ENCODE results near the gene LGR5. TPM values are rescaled to one million over a fixed set of nuclear protein-coding genes. Genes with fewer than 3 reads are reported as not detected.

Gene LGR5
- total RNA-seq, 4 donors from 2014 or later = 0.19 to 2.4 TPM; not detected in 2

DNA sequence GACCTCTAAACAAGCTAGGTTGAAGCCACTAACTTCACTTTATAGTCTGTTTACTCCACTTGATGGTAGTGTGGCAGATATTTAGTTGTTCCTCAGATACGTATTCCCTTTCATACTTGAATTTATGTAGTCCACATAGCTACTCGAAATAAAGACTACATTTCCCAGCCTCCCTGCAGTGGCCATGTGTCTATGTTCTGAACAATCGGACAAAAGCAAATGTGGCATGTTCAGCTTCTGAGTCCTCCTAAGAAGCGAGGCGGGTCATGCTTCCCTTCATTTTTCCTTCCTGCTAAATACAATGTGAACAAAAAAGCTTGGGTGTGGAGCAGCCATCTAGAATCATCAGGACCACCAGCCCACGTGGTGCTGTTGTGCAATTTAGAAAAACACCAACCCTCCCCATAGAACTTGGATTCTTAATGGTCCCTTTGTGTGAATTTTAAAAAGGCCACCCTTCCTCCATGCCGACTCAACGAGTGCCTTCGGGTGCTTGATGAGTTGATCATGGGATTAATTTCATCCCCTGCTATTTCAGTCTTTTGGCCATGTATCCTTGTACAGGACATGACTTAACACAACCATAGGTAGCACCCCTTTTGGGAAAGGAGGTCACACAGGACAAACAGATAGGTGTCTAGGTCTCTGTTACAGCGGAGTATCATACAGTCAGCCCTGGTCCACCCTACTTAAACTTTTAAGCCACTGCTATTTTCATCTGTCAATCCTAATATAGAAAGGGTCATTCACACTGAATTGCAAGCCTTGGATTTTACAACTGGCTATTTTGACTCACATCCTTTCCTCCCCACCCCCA, 163.4 kb downstream of the LGR5 start:
- no peak for ATAC-seq (ENCODE audit: low FRiP score)
- DNase-seq (ENCODE audit: low spot score) = no peak
- TF ChIP-seq, protein P1, sequence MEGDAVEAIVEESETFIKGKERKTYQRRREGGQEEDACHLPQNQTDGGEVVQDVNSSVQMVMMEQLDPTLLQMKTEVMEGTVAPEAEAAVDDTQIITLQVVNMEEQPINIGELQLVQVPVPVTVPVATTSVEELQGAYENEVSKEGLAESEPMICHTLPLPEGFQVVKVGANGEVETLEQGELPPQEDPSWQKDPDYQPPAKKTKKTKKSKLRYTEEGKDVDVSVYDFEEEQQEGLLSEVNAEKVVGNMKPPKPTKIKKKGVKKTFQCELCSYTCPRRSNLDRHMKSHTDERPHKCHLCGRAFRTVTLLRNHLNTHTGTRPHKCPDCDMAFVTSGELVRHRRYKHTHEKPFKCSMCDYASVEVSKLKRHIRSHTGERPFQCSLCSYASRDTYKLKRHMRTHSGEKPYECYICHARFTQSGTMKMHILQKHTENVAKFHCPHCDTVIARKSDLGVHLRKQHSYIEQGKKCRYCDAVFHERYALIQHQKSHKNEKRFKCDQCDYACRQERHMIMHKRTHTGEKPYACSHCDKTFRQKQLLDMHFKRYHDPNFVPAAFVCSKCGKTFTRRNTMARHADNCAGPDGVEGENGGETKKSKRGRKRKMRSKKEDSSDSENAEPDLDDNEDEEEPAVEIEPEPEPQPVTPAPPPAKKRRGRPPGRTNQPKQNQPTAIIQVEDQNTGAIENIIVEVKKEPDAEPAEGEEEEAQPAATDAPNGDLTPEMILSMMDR (IDR thresholded peaks at IDR 0.05) = no peak

DNA sequence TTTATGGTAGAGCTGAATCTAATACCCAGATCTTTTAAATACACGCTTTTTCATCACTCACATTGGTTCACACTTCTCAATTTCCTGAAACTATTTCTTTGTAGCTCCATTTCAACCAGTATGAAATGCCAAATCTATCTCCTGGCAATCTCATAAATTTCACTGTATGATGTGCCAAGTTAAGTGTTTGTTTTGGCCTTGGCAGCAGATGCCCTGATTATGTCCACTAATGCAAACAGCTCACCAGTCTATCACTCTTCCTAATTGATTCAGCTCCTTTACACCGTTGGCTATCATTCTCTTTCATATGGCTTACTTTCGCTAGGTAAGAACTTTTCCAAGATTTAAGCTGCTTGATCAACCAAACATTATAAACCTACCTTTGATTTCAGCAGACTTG, 165.4 kb downstream of the LGR5 start:
- no peak for ATAC-seq (ENCODE audit: low FRiP score)
- TF ChIP-seq, protein P1 (IDR thresholded peaks at IDR 0.05) = no peak

DNA sequence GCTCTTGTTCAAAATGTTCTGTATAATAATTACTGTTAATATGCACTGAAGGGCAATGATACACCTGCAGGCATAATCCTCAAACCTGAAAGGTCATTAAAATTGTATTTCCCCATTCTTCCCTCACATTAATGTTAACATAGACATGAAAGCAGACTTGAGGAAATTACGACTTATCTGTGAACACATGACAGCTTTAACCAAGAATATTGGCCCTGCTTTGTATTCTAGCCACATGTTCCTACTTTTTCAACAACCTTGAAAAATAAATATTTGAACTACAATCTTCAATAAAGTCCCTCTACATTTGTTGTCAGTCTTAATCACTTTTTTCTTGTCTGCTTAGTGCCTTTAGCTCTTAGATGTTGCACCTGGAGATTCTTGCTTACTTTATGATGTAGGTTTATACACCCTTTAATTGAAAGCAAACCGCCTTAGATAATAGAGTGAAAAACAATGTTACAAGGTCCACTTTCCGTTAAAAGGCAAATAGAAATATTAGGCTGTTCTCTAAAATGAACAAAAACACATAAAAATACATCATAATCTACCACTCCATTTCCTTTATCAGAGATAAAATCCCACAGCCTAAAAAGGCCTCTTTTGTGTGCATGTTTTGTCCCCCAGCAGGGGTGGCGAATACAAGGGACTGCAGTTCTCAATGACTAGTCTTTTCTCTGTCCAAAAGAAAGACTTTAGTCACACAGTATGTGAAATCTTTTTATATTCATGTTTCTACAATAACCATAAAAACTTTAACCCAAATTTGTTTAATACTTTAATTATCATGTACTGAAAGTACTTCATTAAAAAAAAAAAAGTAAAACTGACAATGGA, 168.1 kb downstream of the LGR5 start:
- no peak for DNase-seq (ENCODE audit: low spot score)
- ATAC-seq (ENCODE audit: low FRiP score) = no peak
- TF ChIP-seq, protein P1 (IDR thresholded peaks at IDR 0.05) = no peak

More for the DNA sequence above, 165.4 kb downstream of the LGR5 start:
- no peak for DNase-seq (ENCODE audit: low spot score)

DNA sequence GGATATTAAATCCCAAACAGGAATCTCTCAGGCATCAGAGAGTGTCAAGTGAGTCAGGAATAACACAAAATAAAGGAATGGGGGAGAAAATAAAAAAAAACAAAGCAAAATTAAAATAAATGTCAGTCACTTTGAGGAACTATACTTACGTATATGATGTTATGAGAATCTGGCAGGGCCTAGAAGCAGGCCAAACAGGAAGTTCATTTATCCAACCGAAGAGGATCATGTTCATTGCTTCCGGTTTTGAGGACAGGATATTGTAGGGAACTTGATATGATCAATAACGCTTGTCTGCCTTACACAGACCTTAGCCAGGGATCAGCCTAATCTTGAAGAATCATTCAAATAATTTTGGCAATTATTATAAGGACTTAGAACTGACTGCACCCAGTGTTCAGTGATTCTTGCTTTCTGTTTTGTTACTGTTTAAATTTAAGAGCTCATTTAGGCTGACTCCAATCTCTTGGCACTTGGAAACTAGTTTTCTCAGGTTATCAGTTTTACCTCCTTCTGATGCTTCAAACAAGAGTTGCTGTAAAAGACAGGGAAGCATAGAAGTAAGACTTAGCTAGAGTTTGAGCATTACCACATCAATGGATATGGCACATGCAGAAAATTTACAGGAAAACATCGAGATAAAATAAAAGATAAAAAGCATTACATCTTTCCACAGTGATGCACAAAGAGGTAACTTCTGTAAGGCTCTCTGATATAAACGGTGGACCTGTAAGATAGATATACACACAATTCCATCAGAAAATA, 170.6 kb downstream of the LGR5 start:
- TF ChIP-seq, protein P1 (IDR thresholded peaks at IDR 0.05) = no peak
- no peak for ATAC-seq (ENCODE audit: low FRiP score)
- DNase-seq (ENCODE audit: low spot score) = no peak

DNA sequence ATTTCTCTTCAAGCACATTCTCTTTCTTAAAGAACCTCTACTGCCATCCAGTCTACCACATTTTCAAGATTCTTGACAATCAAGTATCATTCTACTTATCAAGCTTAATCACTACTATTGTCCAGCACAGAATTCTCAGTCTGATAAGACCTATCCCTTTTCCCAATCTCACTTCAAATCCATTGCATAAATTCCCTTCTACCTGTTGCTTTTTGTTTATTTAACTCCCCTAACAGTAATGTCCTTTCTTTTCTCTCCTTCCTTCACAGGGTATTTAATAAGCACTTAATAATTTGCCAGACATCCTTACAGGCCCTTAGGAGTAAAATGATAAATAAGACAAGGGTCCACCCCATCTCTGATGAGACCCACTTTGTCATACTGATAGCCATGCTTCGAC, 182.3 kb downstream of the LGR5 start:
- no peak for DNase-seq (ENCODE audit: low spot score)
- no peak for ATAC-seq (ENCODE audit: low FRiP score)
- TF ChIP-seq, protein P1 (IDR thresholded peaks at IDR 0.05) = no peak

DNA sequence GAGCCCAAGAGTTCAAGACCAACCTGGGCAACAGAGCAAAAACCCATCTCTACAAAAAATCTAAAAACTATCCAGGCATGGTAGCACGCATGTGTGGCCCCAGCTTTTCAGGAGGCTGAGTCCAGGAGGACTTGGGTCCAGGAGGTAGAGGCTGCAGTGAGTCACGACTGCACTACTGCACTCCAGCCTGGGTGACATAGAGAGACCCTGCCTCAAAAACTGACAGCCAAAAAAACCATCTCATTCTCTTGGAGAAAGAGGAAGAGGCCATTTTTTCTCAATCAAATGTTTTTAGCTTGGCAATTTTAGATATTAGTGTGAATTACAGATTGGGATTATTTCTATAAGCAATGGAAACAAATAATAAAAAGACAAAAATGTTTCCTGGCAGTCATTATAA, 185.9 kb downstream of the LGR5 start:
- TF ChIP-seq, protein P1 (IDR thresholded peaks at IDR 0.05) = no peak
- ATAC-seq (ENCODE audit: low FRiP score) (no peak), DNase-seq (ENCODE audit: low spot score) (no peak)

All from omental fat pad (tissue), 4 donors.